Anterior cingulate cortex (tissue), 58 donors: Measurements from ENCODE around the gene SHC1.
A peak's percentile ranks its signal among the peaks of the same experiment; 100 is the strongest.

Source experiments
- DNase-seq, 58 donors: peaks; one replicate each; lab custom pipeline; 2025; lab: John Stamatoyannopoulos, UW

SHC1 gene

DNA sequence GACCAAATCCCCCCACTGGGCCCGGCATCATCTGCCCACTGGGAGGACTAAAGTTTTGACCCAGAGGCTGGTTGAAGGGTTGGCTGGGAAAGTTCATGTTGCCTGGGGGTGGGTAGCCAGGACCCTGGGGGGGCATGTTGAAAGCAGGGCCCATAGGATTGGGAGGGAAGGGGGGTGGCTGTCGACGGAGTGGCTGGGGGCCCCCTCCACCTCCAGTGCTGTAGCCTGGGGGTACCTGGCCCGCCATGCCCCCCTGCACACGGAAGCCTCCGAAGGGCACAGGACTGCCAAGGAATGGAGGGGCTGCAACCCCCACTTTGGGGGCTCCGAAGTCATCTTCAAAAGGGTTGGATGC, 11.1 kb downstream of the SHC1 start:
- no peak for DNase-seq

DNA sequence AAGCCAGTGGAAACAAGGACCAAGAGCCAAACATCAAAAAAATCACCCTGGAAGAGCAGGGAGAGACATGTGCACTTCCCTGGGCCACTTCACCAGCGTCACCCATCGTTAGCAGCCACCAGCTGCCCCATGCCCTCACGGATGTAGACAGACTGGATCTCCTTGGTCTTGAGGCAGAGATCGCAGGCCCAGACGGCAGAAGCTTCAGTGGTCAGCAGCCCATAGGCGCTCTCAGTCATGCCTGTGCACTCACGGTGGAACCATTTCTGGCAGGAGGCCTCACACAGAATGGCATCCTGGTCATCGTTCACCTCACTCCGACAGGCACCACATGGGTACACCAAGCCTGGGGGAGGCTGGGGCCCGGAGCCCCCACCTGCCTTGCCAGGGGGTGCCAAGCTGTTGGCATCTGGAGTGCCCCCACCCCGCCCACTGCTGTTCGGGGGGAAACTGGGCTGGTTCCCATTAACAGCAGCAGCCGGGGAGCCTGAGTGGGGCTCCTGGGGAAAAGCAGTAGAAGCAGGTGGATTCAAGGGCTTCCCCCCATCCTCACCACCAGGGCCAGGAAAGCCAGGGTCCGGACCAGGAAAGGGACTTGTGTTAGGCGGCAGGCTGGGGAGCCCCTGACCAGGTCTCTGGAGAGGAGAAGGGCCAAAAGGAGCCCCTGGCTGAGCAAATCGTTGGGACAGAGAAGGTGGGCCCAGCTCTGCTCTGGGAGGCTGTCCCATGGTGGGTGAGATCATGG, 11.7 kb downstream of the SHC1 start:
- no peak for DNase-seq

GRCh38 chr1:154958036-154958435, 12.5 kb downstream of the SHC1 start:
- DNase-seq = no peak

GRCh38 chr1:154957091-154957657, 13.4 kb downstream of the SHC1 start:
- peak in 5 of 58 donors; percentile 10 to 27 (median 15) for DNase-seq

GRCh38 chr1:154956544-154956941, 14.0 kb downstream of the SHC1 start:
- DNase-seq = peak in 50 of 58 donors; percentile 20 to 80 (median 52)

DNA sequence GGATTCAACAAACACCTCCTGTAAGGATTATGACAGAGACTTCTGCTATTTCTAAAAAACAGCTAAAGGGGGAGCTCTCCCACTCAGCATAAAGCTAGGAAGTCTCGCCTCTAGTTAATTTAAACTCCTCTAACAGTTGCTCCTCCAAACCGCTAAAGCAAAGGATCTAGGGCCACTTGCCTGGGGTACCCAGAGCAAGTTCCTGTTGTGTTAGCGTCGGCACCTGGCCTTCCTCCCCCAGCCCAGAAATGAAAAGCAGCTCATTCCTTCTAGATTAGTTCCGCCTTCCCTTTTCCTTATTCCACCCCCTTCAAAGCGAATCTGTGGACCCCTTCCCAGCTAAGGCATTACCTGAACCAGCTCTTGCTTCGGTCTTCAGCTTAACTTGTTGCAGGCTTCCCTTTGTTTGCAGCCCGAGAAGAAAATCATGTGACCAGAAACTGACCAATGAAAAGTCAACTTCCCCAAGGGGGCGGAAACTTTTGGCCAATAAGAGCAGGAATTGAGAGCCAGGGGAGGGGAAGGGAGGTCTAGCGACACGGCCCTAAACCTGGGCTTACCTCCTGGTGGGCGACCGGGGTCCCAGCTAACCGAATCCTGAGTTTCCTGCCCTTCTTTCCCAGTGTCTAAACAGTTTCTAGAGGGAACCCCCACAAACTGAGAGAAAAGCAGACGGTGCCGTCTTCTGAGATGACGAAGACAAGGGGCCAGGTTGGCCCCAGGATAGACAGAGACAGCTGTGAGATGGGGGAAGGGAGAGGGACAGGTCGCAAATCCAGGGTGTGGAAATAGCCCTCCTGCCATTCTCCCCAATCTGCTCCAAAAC, 14.6 kb downstream of the SHC1 start, which contains the start of gene PBXIP1:
TSS of gene PBXIP1 (minus strand) at position 382 of the 826 bp plus-strand sequence. CDS start 2,378 bp downstream, outside the sequence.
- DNase-seq = peak in 55 of 58 donors; percentile 24 to 92 (median 72)

GRCh38 chr1:154955039-154955717, 15.4 kb downstream of the SHC1 start:
- peak in 51 of 58 donors; percentile 21 to 91 (median 62) for DNase-seq

DNA sequence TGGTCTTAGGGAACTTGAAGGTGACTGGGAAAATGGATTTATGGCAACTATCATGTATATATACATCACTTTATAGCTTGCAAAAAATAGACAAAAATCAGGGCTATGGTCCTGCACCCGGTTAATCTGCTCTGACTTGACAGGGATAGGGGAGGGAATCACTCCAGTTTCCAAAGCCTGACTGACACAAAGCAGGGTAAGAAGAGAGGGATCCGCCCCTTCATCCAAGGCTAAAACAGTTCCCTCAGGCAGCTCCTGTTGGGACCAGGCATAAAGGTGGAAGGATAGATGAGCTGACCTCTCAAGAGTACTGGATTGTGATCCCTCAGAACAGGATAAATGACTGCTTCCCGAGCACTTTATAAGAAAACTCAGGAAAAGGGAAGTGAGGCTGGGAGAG, 16.0 kb downstream of the SHC1 start:
- DNase-seq = no peak

- DNase-seq = peak in 8 of 58 donors; percentile 6 to 13 (median 11)
These were observed 16.9 kb downstream of the SHC1 start for GRCh38 chr1:154953611-154954038.

GRCh38 chr1:154952664-154953063, 17.9 kb downstream of the SHC1 start:
- DNase-seq = no peak

- DNase-seq = no peak
These were observed 18.5 kb downstream of the SHC1 start for GRCh38 chr1:154951901-154952657.

DNA sequence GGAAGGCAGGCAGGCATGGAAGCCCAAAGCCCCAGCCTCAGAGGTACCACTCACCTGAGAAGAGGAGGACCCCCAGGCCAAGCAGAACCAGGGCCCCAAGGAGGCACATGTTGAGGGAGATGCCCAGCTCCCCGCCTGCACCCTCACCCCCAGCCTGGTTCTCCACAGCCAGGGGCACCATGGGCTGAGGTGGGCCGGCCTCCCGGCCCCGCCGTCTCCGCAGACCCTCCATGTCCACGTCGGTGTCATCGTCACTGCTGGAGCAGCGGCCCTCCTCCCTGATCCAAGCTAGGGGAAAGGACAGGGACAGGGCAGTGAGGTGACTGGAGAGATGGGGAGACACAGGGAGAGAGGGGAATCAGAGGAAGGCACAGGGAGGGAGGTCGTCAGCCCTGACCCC, 22.5 kb downstream of the SHC1 start:
- no peak for DNase-seq

DNA sequence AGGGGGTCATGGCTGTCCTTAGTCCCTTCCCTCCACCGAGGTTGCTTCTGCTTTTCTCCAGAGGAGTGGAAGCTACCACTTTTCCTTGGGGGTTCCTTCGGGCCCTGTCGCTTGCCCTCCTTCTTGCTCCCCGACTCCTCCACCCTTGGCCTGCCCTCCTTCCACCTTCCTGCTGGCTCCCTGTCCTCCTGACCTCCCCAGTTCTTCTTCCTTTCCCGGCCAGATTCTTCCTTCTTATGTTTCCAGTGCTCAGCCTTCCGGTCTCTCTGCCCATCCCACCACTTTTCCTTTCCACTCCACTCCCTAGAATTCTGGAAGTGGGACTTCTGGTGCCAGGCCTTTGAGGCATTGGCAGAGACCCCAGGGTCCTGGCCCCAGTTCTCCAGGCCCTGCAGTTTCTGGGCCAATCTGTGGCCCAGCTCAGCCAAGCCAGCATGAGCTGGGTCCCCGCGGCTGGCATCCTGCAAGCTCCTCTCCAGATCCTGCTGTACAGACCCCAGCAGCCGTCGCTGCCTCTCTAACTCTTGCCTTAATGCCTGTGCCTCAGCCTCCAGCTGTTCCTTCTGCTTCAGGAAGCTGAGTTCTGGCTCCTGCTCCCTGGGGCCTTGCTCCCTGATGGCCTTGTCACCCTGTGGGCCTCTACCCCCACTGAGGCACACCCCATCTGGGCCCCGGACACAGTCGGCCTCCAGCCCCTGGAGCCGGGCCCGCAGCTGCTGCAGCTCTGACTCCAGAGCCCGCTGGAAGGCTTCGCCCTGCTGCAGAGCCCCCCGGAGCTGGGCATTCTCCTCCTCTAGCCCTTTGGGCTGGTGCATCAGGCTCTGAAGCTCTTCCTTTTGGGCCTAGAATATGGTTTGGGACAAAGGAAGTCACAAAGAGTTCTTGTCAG, 24.3 kb downstream of the SHC1 start:
- DNase-seq = peak in 31 of 58 donors; percentile 7 to 77 (median 34)

DNA sequence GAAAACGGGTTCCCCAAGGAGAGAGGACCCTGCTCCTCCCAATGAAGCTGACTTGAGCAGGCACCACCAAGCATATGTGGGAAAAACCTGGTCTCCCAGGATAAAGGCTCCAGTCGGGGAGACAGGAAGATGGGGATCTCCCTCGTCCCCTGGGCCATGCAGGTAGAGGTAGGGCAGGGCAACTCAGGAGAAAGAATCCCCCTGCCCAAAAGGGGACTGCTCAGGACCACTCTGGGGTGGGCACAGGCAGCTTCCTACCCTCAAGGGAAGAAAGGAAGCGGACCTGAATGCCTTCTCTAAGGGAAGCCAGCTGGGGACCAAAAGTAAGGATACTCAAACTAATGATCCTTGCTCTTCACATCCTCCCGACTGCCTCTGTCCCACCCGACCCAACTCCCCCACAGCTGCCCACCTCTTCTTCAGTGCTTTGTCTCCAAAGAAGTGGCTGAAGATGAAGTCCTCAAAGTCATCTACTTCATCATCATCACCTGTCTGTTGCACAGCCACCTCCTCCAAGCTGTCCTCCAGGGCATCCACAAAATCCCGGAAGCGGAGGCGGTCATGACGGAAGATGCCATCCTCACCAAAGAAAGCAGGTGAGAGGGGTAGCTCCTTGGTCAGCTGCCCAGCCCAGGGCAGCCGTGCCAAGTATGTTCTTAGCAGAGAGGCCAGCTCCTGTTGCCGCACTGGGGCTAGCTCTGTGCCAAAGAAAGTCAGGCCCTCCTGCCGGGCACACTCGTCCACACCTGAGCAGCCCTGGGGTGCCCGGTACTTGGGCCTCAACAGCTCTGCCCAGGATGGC, 25.2 kb downstream of the SHC1 start:
- no peak for DNase-seq

DNA sequence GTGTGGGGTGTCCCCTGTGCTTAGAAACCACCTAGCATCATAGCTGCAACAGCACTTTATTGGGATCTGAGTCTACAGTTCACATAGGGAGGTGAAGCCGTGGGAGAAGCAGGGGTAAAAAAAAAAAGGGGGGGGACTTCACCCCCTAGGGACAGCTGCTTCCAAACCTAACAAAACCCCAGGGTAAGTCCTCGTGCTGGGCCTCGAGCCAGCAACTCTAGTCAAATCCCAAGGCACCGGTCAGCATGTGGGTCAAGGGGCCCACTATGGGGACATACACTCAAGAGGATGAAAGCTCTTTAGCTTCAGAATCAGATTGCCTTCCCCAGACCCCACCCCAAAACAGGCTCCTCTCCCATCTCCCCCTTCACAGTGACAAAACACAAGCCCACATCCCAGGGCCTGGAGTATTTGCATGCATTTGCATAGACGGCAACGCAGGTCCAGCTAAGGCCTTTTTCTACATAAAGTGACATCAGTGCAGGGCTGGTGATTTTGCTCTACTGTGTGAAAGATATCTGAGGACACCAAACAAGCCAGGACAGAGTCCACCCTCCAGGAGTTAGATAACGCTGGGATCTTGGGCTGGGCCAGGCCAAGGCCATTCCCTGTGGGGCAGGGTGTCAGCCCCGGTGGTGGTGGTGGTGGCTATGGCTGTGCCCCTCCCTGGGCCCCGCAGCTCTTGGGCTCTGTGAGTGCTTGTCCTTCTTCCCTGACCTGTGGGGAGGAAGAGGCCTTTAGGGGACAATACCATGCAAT, 26.0 kb downstream of the SHC1 start:
- DNase-seq = no peak

DNA sequence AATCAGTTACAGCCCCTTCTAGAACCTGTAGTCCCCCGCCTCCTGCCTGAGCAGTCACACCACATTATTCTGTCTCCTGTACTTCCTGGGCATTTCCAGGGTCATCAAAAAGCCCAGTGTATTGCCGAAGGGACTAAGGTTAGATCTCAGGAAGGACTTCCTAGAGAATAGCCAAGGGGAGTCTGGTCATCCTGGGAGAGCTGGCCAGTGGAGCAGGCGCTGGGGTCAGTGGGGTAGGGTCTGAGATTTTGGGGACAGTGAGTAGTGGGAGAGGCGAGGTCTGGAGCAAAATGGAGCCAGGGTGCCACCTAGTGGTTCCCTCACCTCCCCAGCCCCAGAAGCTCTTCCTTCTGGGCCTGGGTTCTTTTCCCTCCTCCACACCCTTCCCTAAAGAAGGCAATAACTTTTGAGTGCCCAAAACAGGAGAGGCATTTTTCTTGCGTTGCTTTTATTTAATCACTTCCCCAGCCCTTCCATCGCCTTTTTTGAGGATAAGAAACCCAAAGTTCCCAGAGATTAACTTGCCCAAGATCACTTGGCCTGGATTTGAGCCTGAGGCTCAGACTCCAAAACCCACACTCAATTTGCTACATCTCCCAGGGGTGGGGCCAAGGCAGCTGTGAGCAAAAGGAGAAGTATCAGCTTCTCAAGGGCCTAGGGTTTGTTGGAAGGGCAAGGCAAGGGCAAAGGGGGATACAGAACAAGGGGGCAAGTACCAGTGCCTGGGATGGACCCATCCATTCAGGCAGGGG, 26.7 kb downstream of the SHC1 start:
- peak in 9 of 58 donors; percentile 5 to 18 (median 11) for DNase-seq
